Activated CD4-positive, alpha-beta T cell treated with anti-CD3 and anti-CD28 coated beads, Interleukin-2, Interleukin-4, amounts not matched to agents 100 ng/mL and 50 ng/mL, durations not matched to agents 16 hours and 8 hours (primary cell): Measurements from ENCODE around the gene WFDC1.

Experiments
- DNase-seq: peaks from one replicate; pipeline ENCODE4 v3.0.0-alpha.2; 2020; ENCODE audit warnings: low spot score

The WFDC1 gene

GRCh38 chr16:84272740-84273320 lies 21.8 kb upstream of the WFDC1 start:
- no peak for DNase-seq

- no peak for DNase-seq
Observed at GRCh38 chr16:84274515-84274914, 20.2 kb upstream of the WFDC1 start.

GRCh38 chr16:84275585-84276151 lies 19.0 kb upstream of the WFDC1 start:
- no peak for DNase-seq

GRCh38 chr16:84277244-84277823 lies 17.3 kb upstream of the WFDC1 start:
- DNase-seq, result peak; percentile 56

- DNase-seq, result no peak
Observed at GRCh38 chr16:84278333-84278732, 16.3 kb upstream of the WFDC1 start.

GRCh38 chr16:84278968-84279367 lies 15.7 kb upstream of the WFDC1 start:
- no peak for DNase-seq

GRCh38 chr16:84279881-84280280 lies 14.8 kb upstream of the WFDC1 start:
- no peak for DNase-seq

GRCh38 chr16:84281074-84281473 lies 13.6 kb upstream of the WFDC1 start:
- no peak for DNase-seq

GRCh38 chr16:84282533-84282932 lies 12.1 kb upstream of the WFDC1 start:
- DNase-seq, result no peak

- DNase-seq, result no peak
Observed at GRCh38 chr16:84283314-84284153, 11.1 kb upstream of the WFDC1 start.

GRCh38 chr16:84284154-84284722 lies 10.4 kb upstream of the WFDC1 start:
- DNase-seq, result no peak

GRCh38 chr16:84286578-84287240 lies 8.0 kb upstream of the WFDC1 start:
- DNase-seq, result no peak

GRCh38 chr16:84288902-84289301 lies 5.8 kb upstream of the WFDC1 start:
- no peak for DNase-seq

GRCh38 chr16:84291226-84291625 lies 3.5 kb upstream of the WFDC1 start:
- DNase-seq, result no peak

GRCh38 chr16:84292011-84292410 lies 2.7 kb upstream of the WFDC1 start:
- no peak for DNase-seq

GRCh38 chr16:84293406-84293805 lies 1.3 kb upstream of the WFDC1 start:
- no peak for DNase-seq

- no peak for DNase-seq
Observed at GRCh38 chr16:84294117-84294516, 561 bp upstream of the WFDC1 start.

GRCh38 chr16:84295203-84295860 lies 654 bp downstream of the WFDC1 start:
- DNase-seq, result no peak

- no peak for DNase-seq
Observed at GRCh38 chr16:84298376-84298899, 3.8 kb downstream of the WFDC1 start.

GRCh38 chr16:84299734-84300440 lies 5.2 kb downstream of the WFDC1 start:
- no peak for DNase-seq
